HepG2 (cell line): ENCODE data around the gene MAP2K7. TPM values are rescaled to one million over a fixed set of nuclear protein-coding genes. Genes with fewer than 3 reads are reported as not detected.

Experiments
- CSRNP1 ChIP-seq: sonication (generic); formaldehyde crosslinking; IDR thresholded peaks from 2 replicates; pipeline ENCODE4 v1.8.1; 2023; ENCODE audit warnings: mild to moderate bottlenecking, missing genetic modification reagents
- HES4 ChIP-seq: sonication (generic); formaldehyde crosslinking; IDR thresholded peaks from 2 replicates; pipeline ENCODE4 v1.9.0; 2021; ENCODE audit warnings: mild to moderate bottlenecking, missing genetic modification reagents, borderline replicate concordance
- HMGXB4 ChIP-seq, 2 experiments: sonication (generic) in 1 of 2; formaldehyde crosslinking in 1 of 2; IDR thresholded peaks; 2 replicates each; pipeline versions ENCODE4 v1.4.0 to v1.6.1; 2018 to 2020; ENCODE audit warnings: missing genetic modification reagents in 2 of 2, borderline replicate concordance in 1 of 2, low read depth in 1 of 2, mild to moderate bottlenecking in 1 of 2, missing biosample characterization in 1 of 2
- TERF1 ChIP-seq: sonication (generic); formaldehyde crosslinking; IDR thresholded peaks from 2 replicates; pipeline ENCODE4 v1.8.0; 2022; ENCODE audit warnings: mild to moderate bottlenecking, missing genetic modification reagents, moderate library complexity
- ZBTB34 ChIP-seq: sonication (generic); formaldehyde crosslinking; IDR thresholded peaks from 2 replicates; pipeline ENCODE4 v1.8.0; 2022; ENCODE audit warnings: mild to moderate bottlenecking, missing genetic modification reagents
- ZNF362 ChIP-seq: sonication (generic); formaldehyde crosslinking; IDR thresholded peaks from 2 replicates; pipeline ENCODE4 v1.4.0; 2020; ENCODE audit warnings: missing genetic modification reagents, mild to moderate bottlenecking, borderline replicate concordance
- ZNF557 ChIP-seq: sonication (generic); formaldehyde crosslinking; IDR thresholded peaks from 2 replicates; pipeline ENCODE4 v1.4.0; 2020; ENCODE audit warnings: missing genetic modification reagents
- ZNF563 ChIP-seq: sonication (generic); formaldehyde crosslinking; IDR thresholded peaks from 2 replicates; pipeline ENCODE4 v1.8.0; 2022; ENCODE audit warnings: mild to moderate bottlenecking, moderate library complexity, missing genetic modification reagents
- ZNF629 ChIP-seq: sonication (generic); formaldehyde crosslinking; conservative IDR thresholded peaks from 2 replicates; pipeline ENCODE4 v1.5.0; 2020; ENCODE audit warnings: missing genetic modification reagents
- polyA plus RNA-seq, 8 experiments: library from polyadenylated mRNA; depleted of rRNA in 3 of 8; stranded (reverse) in 7 of 8; unstranded in 1 of 8; fragments of >200 nt; fragmentation: Illumina TruSeq in 4 of 8; extraction: Trizol in 4 of 8; gene quantifications; 2 replicates each; pipeline versions ENCODE4 v1.2.1 to v1.2.3, GENCODE V29; 2011 to 2016; ENCODE audit warnings: low read depth in 4 of 8, missing spikeins in 1 of 8, mixed read lengths in 1 of 8; ENCODE audit not compliant: insufficient read depth in 1 of 8
- total RNA-seq, 5 experiments: library from RNA; depleted of rRNA; stranded (reverse); fragments of >200 nt; fragmentation: Illumina TruSeq; extraction: Trizol; gene quantifications; 2 replicates each; pipeline ENCODE4 v1.2.3, GENCODE V29; 2016; ENCODE audit warnings: low read depth in 1 of 5
- TF ChIP-seq, protein P1 (sequence below): sonication (generic); formaldehyde crosslinking; IDR thresholded peaks from 2 replicates; pipeline ENCODE4 v1.4.0; 2020; ENCODE audit warnings: missing genetic modification reagents
- TF ChIP-seq, protein P2 (sequence below): sonication (generic); formaldehyde crosslinking; IDR thresholded peaks from 2 replicates; pipeline ENCODE4 v1.9.0; 2021; ENCODE audit warnings: missing genetic modification reagents, borderline replicate concordance

Gene MAP2K7
- total and polyA plus RNA-seq, 2 of the 13 experiments (the other 11 are each of a cell fraction or from before 2014, with no cell fraction given): 9.0 to 10.8 TPM

DNA sequence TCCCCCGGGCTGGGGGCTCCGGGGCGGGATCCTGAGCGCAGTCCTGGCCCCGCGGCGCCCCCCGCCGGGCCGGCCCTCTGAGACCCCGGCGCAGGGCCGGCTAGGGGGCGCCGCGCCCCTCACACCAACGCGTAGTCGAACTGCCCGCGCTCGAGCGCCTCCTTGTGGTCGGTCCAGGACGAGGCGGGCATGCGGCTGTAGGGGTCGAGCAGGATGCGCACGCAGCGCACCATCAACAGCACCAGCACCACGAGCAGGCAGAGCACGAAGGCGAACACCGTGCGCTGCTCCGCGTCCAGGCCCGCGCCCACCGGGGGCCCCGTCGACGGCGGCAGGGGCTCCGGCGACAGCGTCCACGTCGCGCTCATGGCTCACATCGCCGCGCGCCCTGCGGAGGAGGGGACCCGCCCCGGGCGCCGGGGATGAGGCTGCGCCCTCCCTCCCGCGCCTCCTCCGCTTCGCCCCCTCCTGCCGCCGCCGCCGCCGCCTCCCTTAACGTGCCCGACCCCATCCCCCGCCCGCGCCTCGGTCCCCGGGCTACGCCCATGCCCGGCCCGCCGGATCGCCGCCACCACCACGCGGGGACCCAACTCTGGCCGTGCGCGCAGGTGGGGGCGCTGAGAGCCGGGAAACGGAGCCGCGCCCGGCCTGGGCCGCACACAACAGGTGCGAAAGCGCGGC is 21.6 kb downstream of the MAP2K7 start (continued):
- 0 out of 2 replicates have a peak, but pooled peaks have one; percentile 14 for TF ChIP-seq ZBTB34 (CRISPR knock-in tag)
- no peak for TF ChIP-seq CSRNP1 (CRISPR knock-in tag)
- peak; percentile 86; the same call in 1 of the 2 replicates for TF ChIP-seq ZNF557 (CRISPR knock-in tag)
- TF ChIP-seq ZNF362: no peak
- peak; percentile 69; the same call in 1 of the 2 replicates for TF ChIP-seq TERF1 (CRISPR knock-in tag)
- TF ChIP-seq, protein P1, sequence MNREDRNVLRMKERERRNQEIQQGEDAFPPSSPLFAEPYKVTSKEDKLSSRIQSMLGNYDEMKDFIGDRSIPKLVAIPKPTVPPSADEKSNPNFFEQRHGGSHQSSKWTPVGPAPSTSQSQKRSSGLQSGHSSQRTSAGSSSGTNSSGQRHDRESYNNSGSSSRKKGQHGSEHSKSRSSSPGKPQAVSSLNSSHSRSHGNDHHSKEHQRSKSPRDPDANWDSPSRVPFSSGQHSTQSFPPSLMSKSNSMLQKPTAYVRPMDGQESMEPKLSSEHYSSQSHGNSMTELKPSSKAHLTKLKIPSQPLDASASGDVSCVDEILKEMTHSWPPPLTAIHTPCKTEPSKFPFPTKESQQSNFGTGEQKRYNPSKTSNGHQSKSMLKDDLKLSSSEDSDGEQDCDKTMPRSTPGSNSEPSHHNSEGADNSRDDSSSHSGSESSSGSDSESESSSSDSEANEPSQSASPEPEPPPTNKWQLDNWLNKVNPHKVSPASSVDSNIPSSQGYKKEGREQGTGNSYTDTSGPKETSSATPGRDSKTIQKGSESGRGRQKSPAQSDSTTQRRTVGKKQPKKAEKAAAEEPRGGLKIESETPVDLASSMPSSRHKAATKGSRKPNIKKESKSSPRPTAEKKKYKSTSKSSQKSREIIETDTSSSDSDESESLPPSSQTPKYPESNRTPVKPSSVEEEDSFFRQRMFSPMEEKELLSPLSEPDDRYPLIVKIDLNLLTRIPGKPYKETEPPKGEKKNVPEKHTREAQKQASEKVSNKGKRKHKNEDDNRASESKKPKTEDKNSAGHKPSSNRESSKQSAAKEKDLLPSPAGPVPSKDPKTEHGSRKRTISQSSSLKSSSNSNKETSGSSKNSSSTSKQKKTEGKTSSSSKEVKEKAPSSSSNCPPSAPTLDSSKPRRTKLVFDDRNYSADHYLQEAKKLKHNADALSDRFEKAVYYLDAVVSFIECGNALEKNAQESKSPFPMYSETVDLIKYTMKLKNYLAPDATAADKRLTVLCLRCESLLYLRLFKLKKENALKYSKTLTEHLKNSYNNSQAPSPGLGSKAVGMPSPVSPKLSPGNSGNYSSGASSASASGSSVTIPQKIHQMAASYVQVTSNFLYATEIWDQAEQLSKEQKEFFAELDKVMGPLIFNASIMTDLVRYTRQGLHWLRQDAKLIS (CRISPR knock-in tag): no peak
- 0 out of 2 replicates have a peak, but pooled peaks have one; percentile 46 for TF ChIP-seq HES4 (CRISPR knock-in tag)
- peak; percentile 87; the same call in 1 of the 2 replicates for TF ChIP-seq ZNF563 (CRISPR knock-in tag)
- TF ChIP-seq HMGXB4 (CRISPR knock-in tag; IDR thresholded peaks at IDR 0.05; ENCODE audit: borderline replicate concordance in 1 of 2, low read depth in 1 of 2): peak; percentile 70 to 89
- TF ChIP-seq ZNF629 (CRISPR knock-in tag): peak; percentile 37; the same call in 1 of the 2 replicates
- TF ChIP-seq, protein P2, sequence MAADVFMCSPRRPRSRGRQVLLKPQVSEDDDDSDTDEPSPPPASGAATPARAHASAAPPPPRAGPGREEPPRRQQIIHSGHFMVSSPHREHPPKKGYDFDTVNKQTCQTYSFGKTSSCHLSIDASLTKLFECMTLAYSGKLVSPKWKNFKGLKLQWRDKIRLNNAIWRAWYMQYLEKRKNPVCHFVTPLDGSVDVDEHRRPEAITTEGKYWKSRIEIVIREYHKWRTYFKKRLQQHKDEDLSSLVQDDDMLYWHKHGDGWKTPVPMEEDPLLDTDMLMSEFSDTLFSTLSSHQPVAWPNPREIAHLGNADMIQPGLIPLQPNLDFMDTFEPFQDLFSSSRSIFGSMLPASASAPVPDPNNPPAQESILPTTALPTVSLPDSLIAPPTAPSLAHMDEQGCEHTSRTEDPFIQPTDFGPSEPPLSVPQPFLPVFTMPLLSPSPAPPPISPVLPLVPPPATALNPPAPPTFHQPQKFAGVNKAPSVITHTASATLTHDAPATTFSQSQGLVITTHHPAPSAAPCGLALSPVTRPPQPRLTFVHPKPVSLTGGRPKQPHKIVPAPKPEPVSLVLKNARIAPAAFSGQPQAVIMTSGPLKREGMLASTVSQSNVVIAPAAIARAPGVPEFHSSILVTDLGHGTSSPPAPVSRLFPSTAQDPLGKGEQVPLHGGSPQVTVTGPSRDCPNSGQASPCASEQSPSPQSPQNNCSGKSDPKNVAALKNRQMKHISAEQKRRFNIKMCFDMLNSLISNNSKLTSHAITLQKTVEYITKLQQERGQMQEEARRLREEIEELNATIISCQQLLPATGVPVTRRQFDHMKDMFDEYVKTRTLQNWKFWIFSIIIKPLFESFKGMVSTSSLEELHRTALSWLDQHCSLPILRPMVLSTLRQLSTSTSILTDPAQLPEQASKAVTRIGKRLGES (CRISPR knock-in tag): peak; percentile 43; the same call in 1 of the 2 replicates
